Measurements from ENCODE around the gene CPB2.

GRCh38 chr13:46059405-46059804 lies 45.4 kb downstream of the CPB2 start:
- TF ChIP-seq ZNF70 (CRISPR knock-in tag; IDR thresholded peaks at IDR 0.05) (no peak), RARB (CRISPR knock-in tag; IDR thresholded peaks at IDR 0.05) (no peak), PPARA (CRISPR knock-in tag; IDR thresholded peaks at IDR 0.05; ENCODE audit: borderline replicate concordance) (no peak), PATZ1 (CRISPR knock-in tag; IDR thresholded peaks at IDR 0.05; ENCODE audit: borderline replicate concordance) (no peak), SNAI2 (CRISPR knock-in tag; IDR thresholded peaks at IDR 0.05) (no peak), TCF4 (CRISPR knock-in tag; IDR thresholded peaks at IDR 0.05; ENCODE audit: borderline replicate concordance) (no peak)
